Esophagus (tissue), 2 donors: ENCODE data around the gene AMY2B. TPM values are rescaled to one million over a fixed set of nuclear protein-coding genes. Genes with fewer than 3 reads are reported as not detected.
"Not testable (repeated sequence)": the region's sequence is repeated elsewhere in the genome, so short reads cannot be mapped to it uniquely, and the experiment has no call there.

Experiments used
- H3K27ac ChIP-seq, 2 donors: one replicate each; pipeline ENCODE4 v1.5.1; 2013; ENCODE audit warnings: low read depth in 2 of 2, mild to moderate bottlenecking in 2 of 2, inconsistent platforms in 1 of 2, low read length in 1 of 2, moderate library complexity in 1 of 2
- H3K27me3 ChIP-seq, 2 donors: one replicate each; pipeline ENCODE4 v1.6.1; 2013; ENCODE audit warnings: low read length in 2 of 2, control low read depth in 1 of 2, mild to moderate bottlenecking in 1 of 2; ENCODE audit not compliant: insufficient read depth in 2 of 2, control insufficient read depth in 1 of 2
- H3K36me3 ChIP-seq, 2 donors: one replicate each; pipeline ENCODE4 v1.6.1; 2013; ENCODE audit warnings: low read length in 1 of 2; ENCODE audit not compliant: control insufficient read depth in 2 of 2, insufficient read depth in 2 of 2
- H3K4me1 ChIP-seq, 2 donors: one replicate each; pipeline ENCODE4 v1.6.1; 2013; ENCODE audit warnings: low read length in 1 of 2; ENCODE audit not compliant: control insufficient read depth in 2 of 2, insufficient read depth in 2 of 2
- H3K4me3 ChIP-seq, 2 donors: one replicate each; pipeline ENCODE4 v1.5.1; 2013; ENCODE audit warnings: low read length in 2 of 2, mild to moderate bottlenecking in 2 of 2, low read depth in 1 of 2, moderate library complexity in 1 of 2
- H3K9me3 ChIP-seq, 2 donors: one replicate each; pipeline ENCODE4 v1.6.1; 2013; ENCODE audit warnings: mild to moderate bottlenecking in 2 of 2, low read depth in 1 of 2, low read length in 1 of 2, moderate library complexity in 1 of 2; ENCODE audit not compliant: control insufficient read depth in 2 of 2, insufficient read depth in 1 of 2
- WGBS, 2 donors: extraction: QIAGEN DNeasy Blood & Tissue Kit; methylation state at CpG; one replicate each; pipeline ENCODE4 v1.1.7; 2013; 5-methylcytosine and 5-hydroxymethylcytosine counted together
- polyA plus RNA-seq, 2 donors: library from polyadenylated mRNA; stranded (reverse); fragments of 200-250 nt; gene quantifications; one replicate each; pipeline ENCODE4 v1.2.3, GENCODE V29; 2013
- donor health status: healthy with polysubstance abuse.
- donor health status: Bipolar disorder and iron deficiency.

AMY2B gene
- polyA plus RNA-seq, 2 donors: 6.8 to 16.2 TPM

GRCh38 chr1:103547840-103548239, 23.5 kb upstream of the AMY2B start:
- Histone ChIP-seq H3K27ac (no peak overlapping the region), H3K4me3 (no peak overlapping the region), H3K36me3 (peaks cover 0 to 6% of the 10 kb centered on the region in 2 donors), H3K4me1 (no peaks in the 10 kb centered on the region), H3K9me3 (no peaks in the 10 kb centered on the region), H3K27me3 (no peaks in the 10 kb centered on the region)
- WGBS, 2 donors: 89 to 97% methylated on average over 3 of the region's 3 CpGs

GRCh38 chr1:103560427-103560826, 11.0 kb upstream of the AMY2B start:
- Histone ChIP-seq H3K27ac (no peak overlapping the region), H3K4me3 (no peak overlapping the region), H3K4me1 (no peaks in the 10 kb centered on the region), H3K36me3 (peaks cover 0 to 3% of the 10 kb centered on the region in 2 donors), H3K9me3 (no peaks in the 10 kb centered on the region), H3K27me3 (no peaks in the 10 kb centered on the region)

- H3K9me3 ChIP-seq, H3K4me1 ChIP-seq, H3K27me3 ChIP-seq, H3K36me3 ChIP-seq, H3K27ac ChIP-seq, H3K4me3 ChIP-seq: not testable (repeated sequence)
- WGBS, 2 donors: 74 to 77% methylated on average over 3 of the region's 3 CpGs
Measured at GRCh38 chr1:103561124-103561523, 10.3 kb upstream of the AMY2B start.

- Histone ChIP-seq H3K27me3 (no peaks in the 10 kb centered on the region), H3K4me1 (no peaks in the 10 kb centered on the region), H3K36me3 (peaks cover 0 to 3% of the 10 kb centered on the region in 2 donors), H3K4me3 (no peak overlapping the region), H3K9me3 (no peaks in the 10 kb centered on the region), H3K27ac (no peak overlapping the region)
- WGBS, 2 donors: 69 to 79% methylated on average over 2 of the region's 2 CpGs
Measured at GRCh38 chr1:103561643-103562395, 9.6 kb upstream of the AMY2B start.

GRCh38 chr1:103563056-103563455, 8.3 kb upstream of the AMY2B start:
- Histone ChIP-seq H3K4me1 (no peaks in the 10 kb centered on the region), H3K36me3 (no peaks in the 10 kb centered on the region), H3K9me3 (no peaks in the 10 kb centered on the region), H3K27me3 (no peaks in the 10 kb centered on the region), H3K4me3 (no peak overlapping the region), H3K27ac (no peak overlapping the region)
- WGBS, 2 donors: 75 to 82% methylated on average over 4 of the region's 4 CpGs

GRCh38 chr1:103569493-103569892, 1.9 kb upstream of the AMY2B start:
- H3K4me3 ChIP-seq: no peak overlapping the region
- WGBS, 2 donors: 96 to 98% methylated on average over 7 of the region's 7 CpGs

GRCh38 chr1:103576065-103576464, 4.7 kb downstream of the AMY2B start:
- Histone ChIP-seq H3K4me3 (no peak overlapping the region), H3K4me1 (no peaks in the 10 kb centered on the region), H3K9me3 (no peaks in the 10 kb centered on the region), H3K27me3 (no peaks in the 10 kb centered on the region), H3K36me3 (no peaks in the 10 kb centered on the region), H3K27ac (no peak overlapping the region)

More at GRCh38 chr1:103569493-103569892, 1.9 kb upstream of the AMY2B start:
- H3K36me3 ChIP-seq: peaks cover 0 to 3% of the 10 kb centered on the region in 2 donors
- H3K27ac ChIP-seq: no peak overlapping the region
- no peaks in the 10 kb centered on the region for H3K27me3 ChIP-seq
- H3K9me3 ChIP-seq: peaks cover 0 to 6% of the 10 kb centered on the region in 2 donors
- H3K4me1 ChIP-seq: no peaks in the 10 kb centered on the region

- H3K27me3 ChIP-seq, H3K36me3 ChIP-seq, H3K9me3 ChIP-seq, H3K27ac ChIP-seq, H3K4me1 ChIP-seq, H3K4me3 ChIP-seq: not testable (repeated sequence)
- 89 to 95% methylated on average over 3 of the region's 5 CpGs for WGBS, 2 donors
Measured at GRCh38 chr1:103576784-103577183, 5.4 kb downstream of the AMY2B start.

- Histone ChIP-seq H3K4me1 (no peaks in the 10 kb centered on the region), H3K27ac (no peak overlapping the region), H3K4me3 (no peak overlapping the region), H3K27me3 (no peaks in the 10 kb centered on the region), H3K36me3 (no peaks in the 10 kb centered on the region), H3K9me3 (no peaks in the 10 kb centered on the region)
- 32 to 44% methylated on average over 1 of the region's 1 CpG for WGBS, 2 donors
Measured at GRCh38 chr1:103582464-103582863, 11.1 kb downstream of the AMY2B start.

- H3K9me3 ChIP-seq: no peaks in the 10 kb centered on the region
- no peaks in the 10 kb centered on the region for H3K27me3 ChIP-seq
- no peak overlapping the region for H3K27ac ChIP-seq
- H3K4me1 ChIP-seq: no peaks in the 10 kb centered on the region
- H3K4me3 ChIP-seq: no peak overlapping the region
- no peaks in the 10 kb centered on the region for H3K36me3 ChIP-seq
- 69 to 83% methylated on average over 3 of the region's 3 CpGs for WGBS, 2 donors
Measured at GRCh38 chr1:103583887-103584286, 12.5 kb downstream of the AMY2B start.
